Astrocyte of the spinal cord (primary cell): ENCODE results near the gene LCE2C.
"Not testable (repeated sequence)": the region's sequence is repeated elsewhere in the genome, so short reads cannot be mapped to it uniquely, and the experiment has no call there.

Experiments used
- DNase-seq: peaks from one replicate; pipeline ENCODE4 v3.0.0; 2011; ENCODE audit warnings: low read depth, low spot score
- H3K4me3 ChIP-seq: 2 replicates; pipeline ENCODE4 v1.5.1; 2011; ENCODE audit warnings: low read depth, mild to moderate bottlenecking, low read length, moderate library complexity
- CTCF ChIP-seq: IDR thresholded peaks from 2 replicates; pipeline ENCODE4 v1.5.1; 2012; ENCODE audit warnings: low read depth, mild to moderate bottlenecking, low read length, inconsistent platforms
- in situ Hi-C: cut with HindIII; loops from 2 replicates; pipeline ENCODE4 v1.10.0; 2017; ENCODE audit warnings: low sequenced_read_pairs

The LCE2C gene

GRCh38 chr1:152654110-152654509 lies 21.0 kb upstream of the LCE2C start:
- in situ Hi-C loops: no loop called here

GRCh38 chr1:152656459-152656858 lies 18.6 kb upstream of the LCE2C start:
- no peak for DNase-seq
- no peak overlapping the region for H3K4me3 ChIP-seq
- no peak for TF ChIP-seq CTCF
- in situ Hi-C loops: no loop called here

More at GRCh38 chr1:152654110-152654509, 21.0 kb upstream of the LCE2C start:
- no peak overlapping the region for H3K4me3 ChIP-seq
- TF ChIP-seq CTCF: peak; percentile 79
- peak; percentile 18 for DNase-seq

GRCh38 chr1:152657677-152658076 lies 17.4 kb upstream of the LCE2C start:
- TF ChIP-seq CTCF: no peak
- no peak for DNase-seq
- no peak overlapping the region for H3K4me3 ChIP-seq
- in situ Hi-C loops: no loop called here

- no peak for DNase-seq
- no peak for TF ChIP-seq CTCF
- in situ Hi-C loops: no loop called here
- no peak overlapping the region for H3K4me3 ChIP-seq
Observed at GRCh38 chr1:152658649-152659048, 16.4 kb upstream of the LCE2C start.

- TF ChIP-seq CTCF: no peak
- in situ Hi-C loops: no loop called here
- DNase-seq: no peak
- no peak within 1 kb of the TSS for H3K4me3 ChIP-seq
Observed at GRCh38 chr1:152663098-152663497, 12.0 kb upstream of the LCE2C start, which contains the start of gene LCE2D. TSS of gene LCE2D (plus strand) at chr1:152663380. CDS start at chr1:152664106, 726 bp downstream.

- DNase-seq, in situ Hi-C loops, H3K4me3 ChIP-seq: not testable (repeated sequence)
Observed at GRCh38 chr1:152666171-152666570, 8.9 kb upstream of the LCE2C start.

GRCh38 chr1:152667648-152668047 lies 7.4 kb upstream of the LCE2C start:
- in situ Hi-C loops: no loop called here
- DNase-seq: no peak
- H3K4me3 ChIP-seq: no peak overlapping the region
- no peak for TF ChIP-seq CTCF
